ENCODE measurements around the gene TMEM39B. TPM values are rescaled to one million over a fixed set of nuclear protein-coding genes. Genes with fewer than 3 reads are reported as not detected.

The TMEM39B gene
- total RNA-seq, 2 experiments from 2014 or later: 6.6 to 7.6 TPM

Small RNA genes within 50 kb of the gene (microRNA-seq; reads per million reads assigned to microRNA genes)
- gene MIR5585 (ENCODE audit: borderline microRNAs expressed): not detected

Other genes starting within 250 kb of the TMEM39B start
- 100 to 1,000 TPM; 257 to 278 TPM for gene PTP4A2, start 134.6 kb upstream of the TMEM39B start, total RNA-seq
- 100 to 1,000 TPM; 102 TPM for gene KHDRBS1, start 59.1 kb upstream of the TMEM39B start, total RNA-seq
- gene KPNA6, start 35.1 kb downstream of the TMEM39B start, total RNA-seq: 10 to 100 TPM; 51.7 to 58.7 TPM
- gene TXLNA, start 106.7 kb downstream of the TMEM39B start, total RNA-seq: 1 to 10 TPM; 7.5 to 8.9 TPM
- 1 to 10 TPM; 3.8 to 5.2 TPM for gene CCDC28B, start 127.7 kb downstream of the TMEM39B start, total RNA-seq
- gene IQCC, start 132.7 kb downstream of the TMEM39B start, total RNA-seq: 1 to 10 TPM; 1.3 to 2.0 TPM
- gene DCDC2B, start 136.2 kb downstream of the TMEM39B start, total RNA-seq: not detected
- 1 to 10 TPM; 8.6 to 9.1 TPM for gene TMEM234, start 149.4 kb downstream of the TMEM39B start, total RNA-seq
- 100 to 1,000 TPM in 1 of 2 experiments, 10 to 100 TPM in 1; 97.4 to 101 TPM for gene EIF3I, start 149.5 kb downstream of the TMEM39B start, total RNA-seq
- gene FAM167B, start 174.3 kb downstream of the TMEM39B start, total RNA-seq: under 1 TPM; 0.35 to 0.86 TPM
- 100 to 1,000 TPM; 203 to 206 TPM for gene LCK, start 178.3 kb downstream of the TMEM39B start, total RNA-seq
- gene HDAC1, start 219.1 kb downstream of the TMEM39B start, total RNA-seq: 10 to 100 TPM; 57.8 to 61.4 TPM